SU-DHL-6 (cell line): ENCODE results near the gene SOS1.

Experiments used
- CTCF ChIP-seq: fragments of 200-600 bp; sonication (generic); IDR thresholded peaks from one replicate; pipeline ENCODE4 v1.5.1; 2017; ENCODE audit warnings: antibody characterized with exemption, mild to moderate bottlenecking, low read length, moderate library complexity; ENCODE audit not compliant: insufficient read depth, poor library complexity, severe bottlenecking
- EZH2phosphoT487 ChIP-seq: fragments of 200-600 bp; sonication (generic), shearing (Covaris generic); conservative IDR thresholded peaks from 2 replicates; pipeline ENCODE4 v1.6.1; 2018; ENCODE audit warnings: mild to moderate bottlenecking, antibody characterized with exemption, low read length, moderate library complexity, mixed read lengths

- TF ChIP-seq CTCF (no peak), EZH2phosphoT487 (no peak)
Observed at GRCh38 chr2:39146630-39147029, 25.8 kb upstream of the SOS1 start.
